ENCODE data around the gene MUC22.

Gene MUC22

DNA sequence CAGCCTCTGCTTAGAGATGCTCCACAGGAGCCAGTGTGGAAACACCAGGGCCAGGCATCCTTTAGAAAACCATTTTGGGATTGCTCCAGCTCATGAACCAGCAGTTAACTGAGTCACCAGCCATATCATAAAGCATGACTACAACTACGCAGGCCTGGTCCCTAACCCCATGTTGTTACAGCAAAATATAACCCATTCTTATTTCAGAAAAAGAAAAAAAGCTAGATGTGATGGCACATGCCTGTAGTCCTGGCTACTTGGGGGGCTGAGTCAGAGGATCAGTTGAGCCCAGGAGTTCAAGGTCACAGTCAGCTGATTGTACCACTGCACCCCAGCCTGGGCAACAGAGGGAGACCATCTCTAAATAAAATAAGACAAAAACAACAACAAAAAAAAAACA lies 65.3 kb downstream of the MUC22 start:
- H3K27me3 ChIP-seq (ENCODE audit: control insufficient read depth in 1 of 2, insufficient read depth in 2 of 2, low read length in 2 of 2), result no peaks in the 10 kb centered on the region
- H3K4me3 ChIP-seq (ENCODE audit: low read length in 2 of 2), result no peak overlapping the region
- H3K27ac ChIP-seq (ENCODE audit: low read length), result no peak overlapping the region
- H3K36me3 ChIP-seq (ENCODE audit: control insufficient read depth in 2 of 2, insufficient read depth in 2 of 2, low read length in 2 of 2), result no peaks in the 10 kb centered on the region
- H3K9me3 ChIP-seq (ENCODE audit: control insufficient read depth in 2 of 2, low read length in 2 of 2), result no peaks in the 10 kb centered on the region
- H3K9ac ChIP-seq (ENCODE audit: low read length in 2 of 2), result no peak overlapping the region
- H3K4me1 ChIP-seq (ENCODE audit: control insufficient read depth, insufficient read depth, low read length), result peaks cover 12% of the 10 kb centered on the region

GRCh38 chr6:31076611-31077010 lies 66.3 kb downstream of the MUC22 start:
- peaks cover 12% of the 10 kb centered on the region for H3K4me1 ChIP-seq (ENCODE audit: control insufficient read depth, insufficient read depth, low read length)
- no peaks in the 10 kb centered on the region for H3K9me3 ChIP-seq (ENCODE audit: control insufficient read depth in 2 of 2, low read length in 2 of 2)
- no peaks in the 10 kb centered on the region for H3K27me3 ChIP-seq (ENCODE audit: control insufficient read depth in 1 of 2, insufficient read depth in 2 of 2, low read length in 2 of 2)
- no peak overlapping the region for H3K9ac ChIP-seq (ENCODE audit: low read length in 2 of 2)
- H3K4me3 ChIP-seq (ENCODE audit: low read length in 2 of 2), result no peak overlapping the region
- no peak overlapping the region for H3K27ac ChIP-seq (ENCODE audit: low read length)
- H3K36me3 ChIP-seq (ENCODE audit: control insufficient read depth in 2 of 2, insufficient read depth in 2 of 2, low read length in 2 of 2), result no peaks in the 10 kb centered on the region

DNA sequence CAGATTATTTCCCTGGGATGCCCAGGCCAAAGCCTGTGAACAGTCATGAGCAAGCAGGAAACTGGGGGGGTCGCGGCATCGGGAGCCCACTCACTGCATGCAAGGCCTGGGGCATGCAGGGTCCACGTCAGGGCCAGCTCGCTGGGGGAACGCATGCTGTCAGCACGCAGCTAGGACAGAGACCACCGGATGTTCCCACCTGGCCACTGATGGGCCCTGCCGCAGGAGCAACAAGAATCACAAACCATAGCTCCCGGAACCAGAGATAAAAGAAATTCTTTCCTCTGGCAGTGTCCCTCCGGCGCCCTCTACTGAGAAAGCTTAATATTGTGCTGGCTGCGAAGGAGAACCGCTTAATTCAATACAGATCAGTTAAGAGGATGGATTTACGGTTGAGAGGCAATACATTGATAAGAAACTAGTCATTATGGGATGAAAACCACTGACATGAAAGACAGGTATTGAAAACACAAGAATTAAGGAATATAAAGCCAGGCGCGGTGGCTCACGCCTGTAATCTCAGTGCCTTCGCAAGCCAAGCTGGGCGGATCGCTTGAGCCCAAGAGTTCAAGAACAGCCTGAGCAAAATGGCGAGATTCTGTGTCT lies 69.5 kb downstream of the MUC22 start:
- no peak overlapping the region for H3K9ac ChIP-seq (ENCODE audit: low read length in 2 of 2)
- no peaks in the 10 kb centered on the region for H3K36me3 ChIP-seq (ENCODE audit: control insufficient read depth in 2 of 2, insufficient read depth in 2 of 2, low read length in 2 of 2)
- no peaks in the 10 kb centered on the region for H3K9me3 ChIP-seq (ENCODE audit: control insufficient read depth in 2 of 2, low read length in 2 of 2)
- H3K27ac ChIP-seq (ENCODE audit: low read length), result no peak overlapping the region
- no peaks in the 10 kb centered on the region for H3K27me3 ChIP-seq (ENCODE audit: control insufficient read depth in 1 of 2, insufficient read depth in 2 of 2, low read length in 2 of 2)
- peaks cover 2% of the 10 kb centered on the region for H3K4me1 ChIP-seq (ENCODE audit: control insufficient read depth, insufficient read depth, low read length)
- H3K4me3 ChIP-seq (ENCODE audit: low read length in 2 of 2), result peak overlapping the region in 1 of 2 donors; percentile 52

GRCh38 chr6:31081872-31082271 lies 71.6 kb downstream of the MUC22 start:
- Histone ChIP-seq H3K9ac (ENCODE audit: low read length in 2 of 2) (no peak overlapping the region), H3K27me3 (ENCODE audit: control insufficient read depth in 1 of 2, insufficient read depth in 2 of 2, low read length in 2 of 2) (no peaks in the 10 kb centered on the region), H3K36me3 (ENCODE audit: control insufficient read depth in 2 of 2, insufficient read depth in 2 of 2, low read length in 2 of 2) (no peaks in the 10 kb centered on the region), H3K4me1 (ENCODE audit: control insufficient read depth, insufficient read depth, low read length) (peaks cover 2% of the 10 kb centered on the region), H3K9me3 (ENCODE audit: control insufficient read depth in 2 of 2, low read length in 2 of 2) (no peaks in the 10 kb centered on the region), H3K27ac (ENCODE audit: low read length) (no peak overlapping the region), H3K4me3 (ENCODE audit: low read length in 2 of 2) (no peak overlapping the region)

DNA sequence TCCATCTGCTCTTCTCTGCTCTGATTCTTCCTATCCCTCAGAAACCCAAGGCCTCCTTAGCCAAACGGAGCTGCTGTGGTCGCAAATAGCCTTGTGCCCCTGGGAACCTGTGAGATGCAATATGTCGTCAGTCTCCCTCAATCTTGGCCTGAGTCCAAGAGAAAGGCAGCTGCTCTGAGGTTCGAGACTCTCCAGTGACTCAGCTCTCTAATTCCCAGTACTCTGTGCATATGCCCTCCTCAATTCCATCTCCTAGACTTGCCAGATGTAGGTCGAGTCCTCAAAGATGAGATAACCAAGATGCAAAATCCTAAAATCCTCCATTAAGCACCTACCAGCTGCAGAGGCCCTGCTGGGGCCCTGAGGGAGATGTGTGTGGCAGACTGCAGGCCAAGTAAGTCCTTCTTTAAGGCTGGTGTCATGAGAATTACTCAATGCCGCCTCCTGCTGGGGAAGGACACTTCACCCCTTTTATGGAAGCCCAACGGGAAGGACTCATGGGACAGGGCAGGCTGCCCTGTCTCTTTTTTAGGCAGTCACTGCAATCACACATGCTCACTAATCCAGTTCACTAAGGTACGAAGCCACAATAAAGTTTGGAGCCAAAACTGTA lies 73.6 kb downstream of the MUC22 start:
- no peak overlapping the region for H3K27ac ChIP-seq (ENCODE audit: low read length)
- H3K36me3 ChIP-seq (ENCODE audit: control insufficient read depth in 2 of 2, insufficient read depth in 2 of 2, low read length in 2 of 2), result no peaks in the 10 kb centered on the region
- H3K4me3 ChIP-seq (ENCODE audit: low read length in 2 of 2), result no peak overlapping the region
- H3K9ac ChIP-seq (ENCODE audit: low read length in 2 of 2), result peak overlapping the region in 1 of 2 donors; percentile 29
- H3K27me3 ChIP-seq (ENCODE audit: control insufficient read depth in 1 of 2, insufficient read depth in 2 of 2, low read length in 2 of 2), result no peaks in the 10 kb centered on the region
- H3K4me1 ChIP-seq (ENCODE audit: control insufficient read depth, insufficient read depth, low read length), result peaks cover 2% of the 10 kb centered on the region
- no peaks in the 10 kb centered on the region for H3K9me3 ChIP-seq (ENCODE audit: control insufficient read depth in 2 of 2, low read length in 2 of 2)
